Kidney (tissue), 14 donors: ENCODE data around the gene PCTP. TPM values are rescaled to one million over a fixed set of nuclear protein-coding genes. Genes with fewer than 3 reads are reported as not detected.
A peak's percentile ranks its signal among the peaks of the same experiment; 100 is the strongest.

Experiments used
- DNase-seq, 5 donors: peaks; one replicate each; pipeline ENCODE4 v3.0.0-alpha.2; 2013 to 2020
- FAIRE-seq: peaks from 2 replicates; lab custom pipeline; 2012; peaks lifted over from hg19 to GRCh38; lab: Jason Lieb, UNC
- H3K27ac ChIP-seq, 2 donors: one replicate each; pipeline ENCODE4 v1.7.0; 2013; ENCODE audit warnings: low read depth in 2 of 2, low read length in 2 of 2, inconsistent platforms in 1 of 2
- H3K27me3 ChIP-seq: one replicate; pipeline ENCODE4 v1.7.1; 2013; ENCODE audit warnings: low read length, inconsistent platforms; ENCODE audit not compliant: control insufficient read depth, insufficient read depth
- H3K36me3 ChIP-seq, 3 donors: one replicate each; pipeline versions ENCODE4 v1.7.0 to v1.7.1; 2013; ENCODE audit warnings: low read length in 3 of 3, control low read depth in 1 of 3, inconsistent platforms in 1 of 3; ENCODE audit not compliant: insufficient read depth in 3 of 3, control insufficient read depth in 2 of 3
- H3K4me1 ChIP-seq, 3 donors: one replicate each; pipeline versions ENCODE4 v1.7.0 to v1.7.1; 2013; ENCODE audit warnings: low read length in 3 of 3, inconsistent platforms in 1 of 3, low read depth in 1 of 3; ENCODE audit not compliant: control insufficient read depth in 2 of 3, insufficient read depth in 2 of 3
- H3K4me3 ChIP-seq, 3 donors: one replicate each; pipeline versions ENCODE4 v1.7.0 to v1.8.1; 2013; ENCODE audit warnings: low read length in 3 of 3, control low read depth in 1 of 3, inconsistent platforms in 1 of 3
- H3K9ac ChIP-seq, 3 donors: one replicate each; pipeline versions ENCODE4 v1.7.0 to v1.7.1; 2013; ENCODE audit warnings: low read length in 3 of 3, control low read depth in 1 of 3, inconsistent platforms in 1 of 3
- H3K9me3 ChIP-seq, 3 donors: one replicate each; pipeline versions ENCODE4 v1.7.0 to v1.7.1; 2013; ENCODE audit warnings: low read length in 3 of 3, control low read depth in 1 of 3, inconsistent platforms in 1 of 3; ENCODE audit not compliant: control insufficient read depth in 2 of 3, insufficient read depth in 1 of 3
- intact Hi-C: fragments of 100-400 bp; cut with DNase I; formaldehyde crosslinking; loops from one replicate; pipeline ENCODE4 v1.11.1; 2022
- polyA plus RNA-seq: library from polyadenylated mRNA; stranded (reverse); fragments of 350-450 nt; fragmentation: Illumina TruSeq; extraction: RNeasy Lipid Tissue Mini Kit (QIAGEN cat#74804); gene quantifications from one replicate; pipeline ENCODE4 v1.2.3, GENCODE V29; 2014; ENCODE audit warnings: low read depth, low replicate concordance; ENCODE audit not compliant: insufficient read depth
- total RNA-seq: library from RNA; stranded (reverse); fragmentation: NEBNext Ultra II Directional; extraction: Animal tissue kit (Norgen Biotek cat#: 25700); gene quantifications from one replicate; pipeline ENCODE4 v1.2.1, GENCODE V29; 2021
- TF ChIP-seq, protein P1 (sequence below): IDR thresholded peaks from 3 replicates; pipeline ENCODE4 v1.5.1; 2012; ENCODE audit warnings: mild to moderate bottlenecking, moderate library complexity, borderline replicate concordance; ENCODE audit not compliant: insufficient read depth; ENCODE audit errors: extremely low read depth
- donor health status: control.
- donor health status: control.
- donor health status: control.
- donor health status: control.
- donor health status: control.
- donor health status: DM: yes; HTN: yes; CAD: no.
- donor health status: Normal renal cell carcinoma (clear cell type).

Gene PCTP
- total and polyA plus RNA-seq, 2 donors from 2014 or later: 18.7 to 39.2 TPM

DNA sequence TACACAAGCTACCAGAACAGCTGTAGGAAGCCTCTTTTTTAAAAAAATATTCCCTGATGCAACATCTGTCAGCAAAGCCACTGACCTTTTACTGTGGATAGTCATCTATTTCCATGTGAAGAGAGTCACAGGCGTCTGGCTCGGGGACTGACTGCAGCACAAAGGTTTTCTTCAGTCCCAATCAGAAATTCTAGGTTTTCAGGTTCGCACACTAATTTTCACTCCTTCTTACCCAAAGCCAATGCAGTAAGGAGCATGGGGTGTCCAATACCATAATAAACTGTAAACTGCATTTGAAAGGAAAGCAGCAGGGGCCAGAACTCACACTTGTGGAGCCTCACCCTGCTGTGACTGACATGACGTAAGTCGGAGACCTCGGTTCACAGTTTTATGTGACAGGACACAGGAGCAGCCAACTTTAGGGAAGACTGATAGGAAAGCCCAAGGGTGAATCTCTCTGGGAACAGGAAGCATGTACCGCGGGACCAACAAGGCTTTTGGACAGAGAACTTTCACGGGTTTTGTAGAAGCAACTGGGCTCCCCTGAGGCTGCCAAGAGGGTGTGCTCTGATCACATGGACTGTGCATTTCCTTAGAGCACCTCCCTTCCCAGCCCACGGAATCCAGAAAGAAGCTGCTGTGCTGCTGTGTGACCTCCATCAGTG lies 19.1 kb upstream of the PCTP start:
- Histone ChIP-seq H3K27me3 (no peaks in the 10 kb centered on the region), H3K9ac (no peak overlapping the region), H3K36me3 (no peaks in the 10 kb centered on the region), H3K9me3 (no peaks in the 10 kb centered on the region), H3K27ac (peak overlapping the region; percentile 58 to 84), H3K4me1 (peaks cover 7 to 14% (median 14%) of the 10 kb centered on the region in 3 donors), H3K4me3 (peak overlapping the region in 2 of 3 donors; percentile 36 to 40)
- DNase-seq (peak in 2 of 5 donors; percentile 73 to 79), FAIRE-seq (no peak)
- TF ChIP-seq, protein P1, sequence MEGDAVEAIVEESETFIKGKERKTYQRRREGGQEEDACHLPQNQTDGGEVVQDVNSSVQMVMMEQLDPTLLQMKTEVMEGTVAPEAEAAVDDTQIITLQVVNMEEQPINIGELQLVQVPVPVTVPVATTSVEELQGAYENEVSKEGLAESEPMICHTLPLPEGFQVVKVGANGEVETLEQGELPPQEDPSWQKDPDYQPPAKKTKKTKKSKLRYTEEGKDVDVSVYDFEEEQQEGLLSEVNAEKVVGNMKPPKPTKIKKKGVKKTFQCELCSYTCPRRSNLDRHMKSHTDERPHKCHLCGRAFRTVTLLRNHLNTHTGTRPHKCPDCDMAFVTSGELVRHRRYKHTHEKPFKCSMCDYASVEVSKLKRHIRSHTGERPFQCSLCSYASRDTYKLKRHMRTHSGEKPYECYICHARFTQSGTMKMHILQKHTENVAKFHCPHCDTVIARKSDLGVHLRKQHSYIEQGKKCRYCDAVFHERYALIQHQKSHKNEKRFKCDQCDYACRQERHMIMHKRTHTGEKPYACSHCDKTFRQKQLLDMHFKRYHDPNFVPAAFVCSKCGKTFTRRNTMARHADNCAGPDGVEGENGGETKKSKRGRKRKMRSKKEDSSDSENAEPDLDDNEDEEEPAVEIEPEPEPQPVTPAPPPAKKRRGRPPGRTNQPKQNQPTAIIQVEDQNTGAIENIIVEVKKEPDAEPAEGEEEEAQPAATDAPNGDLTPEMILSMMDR: no peak
- intact Hi-C loops: no loop called here

DNA sequence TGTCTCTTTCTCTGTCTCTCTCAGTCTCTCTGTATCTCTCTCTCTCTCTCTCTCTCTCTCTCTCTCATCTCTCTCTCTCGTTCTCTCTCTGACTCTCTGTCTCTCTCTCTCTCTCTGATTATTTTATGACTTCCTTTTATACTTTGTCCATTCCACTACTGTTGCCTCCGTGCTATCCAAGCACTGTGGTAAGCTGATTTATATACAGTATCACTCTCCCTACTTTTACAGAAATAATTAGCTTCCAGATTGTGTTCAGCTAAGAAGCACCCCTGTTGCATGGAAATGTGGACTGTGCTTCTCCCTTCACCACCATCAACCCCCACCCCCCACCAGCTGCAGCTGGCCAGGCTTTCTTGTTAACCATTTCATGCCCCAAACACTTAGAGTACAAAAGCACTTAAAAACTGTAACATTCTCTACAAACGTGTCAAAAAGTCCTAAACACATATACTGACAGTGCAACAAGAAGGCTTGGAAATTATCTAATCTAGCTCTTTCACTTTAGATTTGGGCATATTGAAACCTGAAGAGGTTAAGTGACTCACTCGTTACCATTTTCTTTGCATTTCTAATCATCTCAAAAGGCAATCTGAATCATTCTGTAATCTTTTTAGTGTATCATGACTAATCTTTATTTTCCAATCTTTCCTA lies 16.6 kb upstream of the PCTP start:
- DNase-seq: peak in 4 of 5 donors; percentile 58 to 74 (median 62)
- intact Hi-C loops: no loop called here
- TF ChIP-seq, protein P1: no peak
- no peaks in the 10 kb centered on the region for H3K36me3 ChIP-seq
- peaks cover 7 to 14% (median 14%) of the 10 kb centered on the region in 3 donors for H3K4me1 ChIP-seq
- no peak for FAIRE-seq
- H3K4me3 ChIP-seq: no peak overlapping the region
- no peak overlapping the region for H3K9ac ChIP-seq
- no peaks in the 10 kb centered on the region for H3K27me3 ChIP-seq
- H3K27ac ChIP-seq: no peak overlapping the region
- no peaks in the 10 kb centered on the region for H3K9me3 ChIP-seq

DNA sequence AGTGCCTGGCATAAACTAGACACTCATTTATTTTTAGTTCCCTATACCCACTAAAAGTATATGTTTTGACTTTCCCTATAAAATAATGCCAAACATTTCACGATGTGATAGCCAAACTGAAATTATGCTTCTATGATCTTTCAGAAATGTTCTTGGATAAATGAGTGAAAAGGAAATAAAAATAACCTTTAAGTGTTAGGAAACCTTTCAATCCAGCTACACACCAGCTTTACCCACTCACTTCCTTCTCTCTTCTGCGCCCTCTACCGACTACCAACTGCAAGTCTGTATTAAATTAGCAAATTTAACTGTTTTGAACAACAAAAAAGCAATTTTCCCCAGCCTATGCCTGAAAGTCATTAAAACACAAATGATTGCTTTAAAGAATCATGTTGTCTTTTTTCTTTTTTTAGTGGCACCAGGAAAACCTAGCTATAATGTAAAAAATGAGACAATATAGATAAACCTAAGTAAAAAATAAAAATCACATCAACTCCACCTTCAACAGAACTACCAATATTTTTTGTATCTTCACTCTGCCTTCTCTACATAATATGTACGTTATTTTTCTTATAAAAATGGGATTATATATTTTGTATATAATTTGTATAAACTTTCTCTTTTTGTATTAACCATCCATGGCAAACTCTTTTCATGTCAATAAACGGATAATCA lies 15.0 kb upstream of the PCTP start:
- intact Hi-C loops: no loop called here
- TF ChIP-seq, protein P1: peak; percentile 46
- DNase-seq (peak in 2 of 5 donors; percentile 49 to 67), FAIRE-seq (peak; percentile 71)
- H3K9me3 ChIP-seq: no peaks in the 10 kb centered on the region
- no peak overlapping the region for H3K4me3 ChIP-seq
- H3K27me3 ChIP-seq: no peaks in the 10 kb centered on the region
- no peak overlapping the region for H3K27ac ChIP-seq
- H3K4me1 ChIP-seq: peaks cover 7 to 14% (median 10%) of the 10 kb centered on the region in 3 donors
- H3K36me3 ChIP-seq: no peaks in the 10 kb centered on the region
- no peak overlapping the region for H3K9ac ChIP-seq
